OCI-LY7 (cell line): ENCODE data around the gene INTS1.

Source experiments
- CTCF ChIP-seq: fragments of 200-600 bp; sonication (generic); conservative IDR thresholded peaks from 2 replicates; pipeline ENCODE4 v1.5.1; 2014; ENCODE audit warnings: mild to moderate bottlenecking, antibody characterized with exemption, low read length, moderate library complexity, mixed read lengths
- EZH2phosphoT487 ChIP-seq: fragments of 200-600 bp; sonication (generic); IDR thresholded peaks from 2 replicates; pipeline ENCODE4 v1.6.1; 2018; ENCODE audit warnings: low read depth, borderline replicate concordance, mild to moderate bottlenecking, mixed run types, antibody characterized with exemption, low read length, moderate library complexity, mixed read lengths

GRCh38 chr7:1422512-1423263 lies 81.5 kb downstream of the INTS1 start:
- TF ChIP-seq CTCF (no peak), EZH2phosphoT487 (no peak)
